IPS-NIHi11 (cell line): Measurements from ENCODE around the gene NKIRAS2.
"Not testable (repeated sequence)": the region's sequence is repeated elsewhere in the genome, so short reads cannot be mapped to it uniquely, and the experiment has no call there.

Experiments used
- DNase-seq: peaks from one replicate; pipeline ENCODE4 v3.0.0; 2012; ENCODE audit warnings: mixed read lengths, low spot score

The NKIRAS2 gene

DNA sequence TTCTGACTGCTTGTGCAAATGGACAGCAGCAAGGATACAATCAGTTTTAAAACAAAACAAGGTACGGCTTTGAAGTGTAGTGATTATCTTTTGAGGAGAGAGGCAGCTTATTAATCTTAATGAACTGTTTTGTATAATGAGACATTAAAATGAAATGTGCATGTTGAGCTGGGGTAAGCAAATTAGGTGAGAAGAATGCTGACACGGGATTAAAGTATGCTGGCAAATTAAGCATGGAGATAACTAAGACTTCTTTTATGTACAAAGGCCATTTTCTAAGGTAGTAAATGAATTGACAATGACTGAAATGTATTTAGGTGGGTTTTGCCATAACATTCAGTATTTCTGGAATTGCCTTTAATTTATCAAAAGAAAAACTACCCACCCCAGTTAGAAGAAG is 21.4 kb upstream of the NKIRAS2 start:
- no peak for DNase-seq

DNA sequence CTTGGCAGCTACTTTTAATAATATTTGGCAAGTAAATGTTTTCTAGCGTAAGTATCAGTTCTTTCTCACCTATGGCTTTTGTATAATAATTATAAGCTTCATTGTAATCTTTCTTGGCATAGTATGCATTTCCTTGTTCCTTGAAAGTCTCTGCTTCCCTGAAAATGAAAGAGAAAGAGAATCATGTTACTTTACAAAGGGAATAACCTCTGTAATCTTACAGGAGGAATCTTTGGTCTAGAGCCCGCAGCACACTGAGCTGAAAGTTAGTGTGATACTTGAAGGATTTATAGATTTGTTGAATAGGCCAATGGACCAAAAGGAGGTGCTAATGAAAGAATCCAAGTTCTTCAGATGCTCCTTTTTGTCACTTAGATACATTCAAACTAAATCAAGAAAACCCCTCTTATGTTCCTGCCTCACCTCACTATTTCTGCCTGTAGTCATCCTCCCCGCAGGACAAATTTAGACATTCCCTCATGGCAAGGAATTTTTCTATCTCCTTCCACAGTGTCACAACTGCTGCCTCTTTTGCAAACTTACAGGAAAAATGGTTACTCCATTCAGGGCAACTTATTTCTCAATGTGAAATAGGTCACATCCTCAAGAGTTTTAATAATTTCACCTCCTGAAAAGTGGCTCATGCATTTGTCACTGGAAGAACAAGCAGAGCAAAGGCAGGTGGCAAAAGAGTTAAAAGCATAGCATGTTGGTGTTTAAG is 19.3 kb upstream of the NKIRAS2 start:
- DNase-seq = no peak

DNA sequence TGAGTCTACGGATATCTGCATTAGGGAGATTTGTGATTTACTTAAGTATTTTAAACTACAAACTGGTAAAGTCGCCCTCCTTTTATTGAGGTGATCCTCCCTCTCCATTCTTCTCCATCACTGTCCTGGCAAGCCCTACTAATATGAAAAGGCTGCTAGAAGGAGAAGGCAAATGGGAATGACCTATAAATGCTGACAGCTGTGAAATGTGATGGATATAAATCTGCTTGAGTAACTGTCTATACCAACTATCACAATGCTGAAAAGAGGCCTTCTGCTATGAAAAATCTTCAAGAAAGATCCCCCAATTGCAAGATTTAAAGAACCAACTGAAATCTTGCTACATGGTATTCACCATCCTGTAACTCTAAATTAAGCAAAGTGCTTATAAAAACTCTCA is 18.2 kb upstream of the NKIRAS2 start:
- no peak for DNase-seq

DNA sequence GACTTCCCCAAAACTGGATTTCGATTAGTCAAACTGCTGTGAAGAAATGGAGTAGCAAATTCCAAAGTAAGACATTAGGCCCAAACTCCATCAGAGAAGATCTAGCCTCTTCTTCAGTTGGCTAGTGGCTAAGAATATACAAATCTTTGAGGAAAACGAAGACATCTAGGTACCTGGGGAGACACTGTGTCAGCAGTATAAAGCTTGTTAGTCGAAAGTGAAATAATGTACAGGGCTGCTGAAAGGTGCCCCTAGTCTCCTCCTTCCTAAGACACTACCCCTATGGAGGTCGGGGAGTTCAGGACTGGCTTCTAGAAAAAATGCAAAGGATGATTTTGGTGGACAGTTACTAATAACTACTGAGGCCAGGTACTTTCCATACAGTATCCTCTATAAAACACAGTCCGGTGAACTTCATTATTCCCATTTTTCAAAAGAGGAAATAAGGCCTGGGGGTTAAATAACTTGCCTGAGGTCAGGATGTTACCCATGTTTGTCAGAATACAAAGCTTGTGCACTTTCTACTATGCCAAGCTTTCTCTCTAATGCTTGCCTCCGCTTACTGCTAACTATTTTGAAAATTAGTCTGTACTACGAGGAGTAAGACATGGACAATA is 17.6 kb upstream of the NKIRAS2 start:
- DNase-seq = no peak

- DNase-seq = no peak
Measured at GRCh38 chr17:42002792-42003301, 17.0 kb upstream of the NKIRAS2 start.

DNA sequence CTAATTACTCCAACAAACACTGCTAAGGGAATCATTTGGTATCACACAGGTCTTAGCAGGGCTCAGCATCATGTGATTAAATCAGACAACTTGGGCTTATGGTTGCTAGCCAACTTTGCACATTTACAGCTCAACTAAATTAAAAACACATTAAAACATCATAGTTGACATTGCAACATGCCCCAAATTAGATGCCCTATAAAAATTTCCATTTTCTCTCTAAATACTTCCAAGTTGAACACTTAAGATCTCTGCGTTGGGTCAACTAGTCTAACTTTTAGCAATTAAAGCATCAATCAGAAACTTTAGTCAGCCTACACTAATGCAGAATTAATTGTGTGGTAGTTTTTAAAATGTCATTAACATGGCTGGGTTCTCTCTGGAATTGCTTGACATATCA is 14.7 kb upstream of the NKIRAS2 start:
- no peak for DNase-seq

DNA sequence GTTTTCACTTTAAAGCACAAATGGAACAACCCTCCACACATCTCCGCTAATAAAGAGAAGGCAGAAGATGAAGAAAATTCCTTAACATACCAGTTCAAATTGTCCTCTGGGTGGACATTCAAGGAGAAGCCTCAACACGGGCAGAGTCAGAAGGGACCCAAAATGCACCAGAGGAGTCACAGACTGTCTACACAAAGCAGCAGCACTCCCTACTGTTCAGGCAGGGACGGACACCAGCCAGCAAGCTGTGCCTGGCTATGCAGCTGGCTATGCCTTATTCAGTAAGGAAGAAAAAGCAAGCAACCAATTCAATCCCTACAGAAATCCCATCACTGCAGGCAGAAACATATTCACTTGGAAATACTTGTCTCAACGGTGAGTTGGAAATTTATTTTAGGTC is 10.7 kb upstream of the NKIRAS2 start:
- DNase-seq = no peak

DNA sequence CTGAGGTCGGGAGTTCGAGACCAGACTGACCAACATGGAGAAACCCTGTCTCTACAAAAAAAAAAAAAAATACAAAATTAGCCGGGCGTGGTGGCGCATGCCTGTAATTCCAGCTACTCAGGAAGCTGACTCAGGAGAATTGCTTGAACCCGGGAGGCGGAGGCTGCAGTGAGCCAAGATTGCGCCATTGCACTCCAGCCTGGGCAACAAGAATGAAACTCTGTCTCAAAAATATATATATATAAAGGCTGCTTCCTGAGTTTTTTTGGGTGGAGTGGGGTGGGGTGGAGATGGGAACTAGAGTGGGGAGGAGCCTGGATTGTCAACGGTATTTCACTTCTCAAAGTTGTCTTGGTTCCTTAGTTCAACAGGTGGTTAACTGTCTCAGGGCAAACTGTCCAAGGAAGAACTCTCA is 9.6 kb upstream of the NKIRAS2 start:
- DNase-seq = not testable (repeated sequence)

GRCh38 chr17:42010898-42011516 is 8.9 kb upstream of the NKIRAS2 start:
- peak; percentile 60 for DNase-seq

DNA sequence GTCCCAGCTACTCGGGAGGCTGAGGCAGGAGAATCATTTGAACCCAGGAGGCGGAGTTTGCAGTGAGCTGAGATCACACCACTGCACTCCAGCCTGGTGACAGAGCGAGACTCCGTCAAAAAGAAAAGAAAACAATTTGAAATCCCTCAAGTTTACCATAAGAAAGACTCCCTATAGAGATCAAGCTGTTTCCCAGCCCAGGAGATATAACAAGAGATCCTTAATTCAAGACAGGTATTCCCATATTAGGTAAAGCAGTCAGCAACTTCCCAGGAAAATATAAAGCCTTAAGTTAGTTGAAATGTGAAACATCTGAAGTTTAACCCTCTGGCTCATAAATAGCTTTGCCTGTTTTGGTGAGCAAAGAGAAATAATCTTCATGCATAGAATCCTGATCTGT is 7.5 kb upstream of the NKIRAS2 start:
- not testable (repeated sequence) for DNase-seq

DNA sequence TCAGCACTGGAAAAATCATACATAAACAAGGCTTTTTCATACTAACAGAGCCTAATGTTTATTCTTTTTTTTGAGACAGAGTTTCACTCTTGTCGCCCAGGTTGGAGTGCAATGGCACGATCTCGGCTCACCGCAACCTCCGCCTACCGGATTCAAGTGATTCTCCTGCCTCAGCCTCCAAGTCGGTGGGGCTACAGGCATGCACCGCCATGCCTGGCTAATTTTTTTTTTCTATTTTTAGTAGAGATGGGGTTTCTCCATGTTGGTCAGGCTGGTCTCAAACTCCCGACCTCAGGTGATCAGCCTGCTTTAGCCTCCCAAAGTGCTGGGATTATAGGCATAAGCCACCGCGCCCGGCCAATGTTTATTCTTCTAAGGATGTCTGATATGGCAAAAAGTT is 6.2 kb upstream of the NKIRAS2 start:
- DNase-seq = not testable (repeated sequence)

DNA sequence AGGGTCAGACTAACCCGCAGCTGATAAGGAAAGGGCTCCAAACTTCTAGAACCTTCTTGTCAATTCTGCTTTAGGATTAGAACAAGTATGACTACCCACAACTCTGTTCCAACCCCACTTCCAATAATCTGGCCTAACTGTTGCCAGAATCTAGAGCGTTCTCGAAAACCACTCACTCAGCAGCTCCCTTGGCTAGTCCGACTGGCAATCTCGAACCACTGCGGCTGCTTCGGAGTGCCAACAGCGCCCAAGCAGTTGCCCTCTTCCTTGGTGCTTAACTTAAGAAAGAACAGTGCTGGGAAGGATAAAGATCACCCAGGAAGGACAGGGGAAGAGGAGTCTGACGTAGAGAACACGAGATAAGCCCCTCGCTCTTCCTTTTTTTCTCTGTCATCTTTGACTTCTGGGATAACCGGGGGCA is 3.5 kb upstream of the NKIRAS2 start:
- DNase-seq = no peak

GRCh38 chr17:42016941-42017865 is 2.7 kb upstream of the NKIRAS2 start, which contains the start of gene DNAJC7:
DNAJC7 (minus strand) TSS chr17:42017439; CDS start chr17:42017416, 23 bp downstream.
- DNase-seq = peak; percentile 95

GRCh38 chr17:42017866-42018200 is 2.1 kb upstream of the NKIRAS2 start:
- DNase-seq = no peak

DNA sequence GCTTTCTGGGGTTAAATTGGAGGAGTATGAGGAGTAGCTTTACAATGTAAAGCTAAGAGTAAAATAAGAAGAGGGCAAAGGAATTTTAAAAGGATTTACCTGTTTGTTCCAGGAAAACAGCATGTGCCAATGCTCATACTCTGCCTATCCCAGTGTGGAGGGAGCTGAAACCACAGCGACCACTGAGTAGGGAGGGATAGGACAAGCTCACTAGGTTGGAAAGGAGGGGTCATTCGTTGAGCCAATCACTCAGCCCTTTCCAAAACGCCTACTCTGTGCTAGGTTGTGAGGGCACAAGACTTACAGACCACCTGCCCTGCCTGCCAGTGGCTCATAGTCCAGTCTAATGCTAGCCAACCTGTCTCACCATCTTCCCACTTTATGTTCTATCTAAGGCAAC is 1.6 kb upstream of the NKIRAS2 start:
- no peak for DNase-seq

- DNase-seq = no peak
Measured at GRCh38 chr17:42018988-42019387, 902 bp upstream of the NKIRAS2 start.

DNA sequence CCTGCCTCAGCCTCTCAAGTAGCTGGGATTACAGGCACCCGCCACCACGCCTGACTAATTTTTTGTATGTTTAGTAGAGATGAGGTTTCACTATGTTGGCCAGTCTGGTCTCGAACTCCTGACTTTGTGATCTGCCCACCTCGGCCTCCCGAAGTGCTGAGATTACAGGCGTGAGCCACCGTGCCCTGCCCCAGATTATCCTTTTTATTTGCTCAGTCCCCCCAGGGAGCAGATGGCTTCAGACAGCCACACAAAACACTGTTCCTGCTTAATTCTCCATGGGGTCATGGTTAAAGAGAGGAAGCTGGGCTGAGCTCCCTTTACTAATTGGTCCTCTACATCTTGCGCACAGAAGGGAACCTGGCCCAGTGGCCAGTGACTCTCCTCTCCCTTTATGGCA is 955 bp downstream of the NKIRAS2 start:
- DNase-seq = not testable (repeated sequence)

- DNase-seq = no peak
Measured at GRCh38 chr17:42023524-42024349, 3.8 kb downstream of the NKIRAS2 start.

DNA sequence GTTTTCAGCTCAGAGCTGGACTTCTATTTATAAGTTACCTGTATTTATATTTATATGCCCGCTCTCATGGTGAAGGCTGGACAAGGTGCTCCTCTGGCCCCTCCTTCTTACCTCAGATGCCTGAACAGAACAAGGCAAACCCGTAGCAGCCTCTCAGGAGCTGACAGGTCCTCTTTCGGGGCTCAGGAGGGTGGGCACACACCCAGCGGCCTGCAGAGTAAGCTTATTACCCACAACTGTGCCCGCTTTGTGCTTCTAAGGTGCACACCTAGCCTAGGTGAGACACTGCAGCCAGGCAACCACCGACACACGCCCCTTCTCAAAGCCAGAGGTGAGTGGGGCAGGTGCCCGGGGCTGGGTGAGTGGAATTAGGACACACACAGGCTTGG is 5.3 kb downstream of the NKIRAS2 start:
- DNase-seq = no peak

- no peak for DNase-seq
Measured at GRCh38 chr17:42025936-42026335, 6.0 kb downstream of the NKIRAS2 start.
